GM23338 (cell line): Measurements from ENCODE around the gene CNOT6L. TPM values are rescaled to one million over a fixed set of nuclear protein-coding genes. Genes with fewer than 3 reads are reported as not detected.

Experiments used
- ATAC-seq: fragments of 200-7000 bp; cut with Tn5 transposase; 3 replicates; pipeline ENCODE4 v1.9.1; 2020
- DNase-seq: peaks from one replicate; pipeline ENCODE4 v3.0.0-alpha.2; 2015; ENCODE audit warnings: low spot score
- H2AFZ ChIP-seq: fragments of 200-600 bp; sonication (generic); 2 replicates; pipeline ENCODE4 v1.8.0; 2016; ENCODE audit warnings: antibody characterized with exemption, mild to moderate bottlenecking, moderate library complexity
- H3F3A ChIP-seq: fragments of 200-600 bp; sonication (generic); replicated peaks from 2 replicates; pipeline ENCODE4 v1.8.0; 2017; ENCODE audit warnings: antibody characterized with exemption, mixed run types, low read depth
- H3K27ac ChIP-seq: fragments of 200-600 bp; sonication (generic); 2 replicates; pipeline ENCODE4 v1.6.1; 2016; ENCODE audit warnings: low read depth
- H3K27me3 ChIP-seq: fragments of 200-600 bp; sonication (generic); 2 replicates; pipeline ENCODE4 v1.8.0; 2016; ENCODE audit warnings: mild to moderate bottlenecking, mixed run types, moderate library complexity; ENCODE audit not compliant: insufficient read depth
- H3K36me3 ChIP-seq: fragments of 200-600 bp; sonication (generic); 2 replicates; pipeline ENCODE4 v1.8.0; 2016; ENCODE audit warnings: mild to moderate bottlenecking; ENCODE audit not compliant: insufficient read depth
- H3K4me1 ChIP-seq: fragments of 200-600 bp; sonication (generic); 2 replicates; pipeline ENCODE4 v1.8.0; 2016; ENCODE audit warnings: mild to moderate bottlenecking, moderate library complexity; ENCODE audit not compliant: insufficient read depth
- H3K4me2 ChIP-seq: fragments of 200-600 bp; sonication (generic); 2 replicates; pipeline ENCODE4 v1.7.1; 2017; ENCODE audit warnings: mixed run types
- H3K4me3 ChIP-seq: fragments of 200-600 bp; sonication (generic); 2 replicates; pipeline ENCODE4 v1.6.1; 2016; ENCODE audit warnings: mixed run types
- H3K79me2 ChIP-seq: fragments of 200-600 bp; sonication (generic); replicated peaks from 2 replicates; pipeline ENCODE4 v1.8.0; 2017; ENCODE audit warnings: mild to moderate bottlenecking; ENCODE audit not compliant: insufficient read depth
- H3K9me2 ChIP-seq: fragments of 200-600 bp; sonication (generic); 2 replicates; pipeline ENCODE4 v1.8.0; 2017; ENCODE audit not compliant: insufficient read depth
- H4K20me1 ChIP-seq: fragments of 200-600 bp; sonication (generic); replicated peaks from 2 replicates; pipeline ENCODE4 v1.8.0; 2017; ENCODE audit warnings: mild to moderate bottlenecking; ENCODE audit not compliant: insufficient read depth
- H3K27ac Mint-ChIP-seq: 2 replicates; pipeline ENCODE4 v1.8.0; 2020; ENCODE audit warnings: inconsistent platforms, mild to moderate bottlenecking, moderate library complexity, mixed read lengths
- H3K27me3 Mint-ChIP-seq: 3 replicates; pipeline ENCODE4 v1.8.0; 2022; ENCODE audit warnings: low read depth, mild to moderate bottlenecking, moderate library complexity, mixed read lengths, inconsistent platforms; ENCODE audit not compliant: insufficient read depth, poor library complexity
- H3K36me3 Mint-ChIP-seq: 3 replicates; pipeline ENCODE4 v1.8.0; 2021; ENCODE audit warnings: low read depth, mild to moderate bottlenecking, inconsistent platforms, moderate library complexity, mixed read lengths
- H3K4me1 Mint-ChIP-seq: 3 replicates; pipeline ENCODE4 v1.8.0; 2020; ENCODE audit warnings: mild to moderate bottlenecking, inconsistent platforms, mixed read lengths
- H3K4me3 Mint-ChIP-seq: 3 replicates; pipeline ENCODE4 v1.8.0; 2021; ENCODE audit warnings: moderate library complexity, mild to moderate bottlenecking, inconsistent platforms, mixed read lengths
- H3K9me3 Mint-ChIP-seq: 3 replicates; pipeline ENCODE4 v1.8.0; 2020; ENCODE audit warnings: moderate library complexity, mild to moderate bottlenecking, inconsistent platforms, mixed read lengths
- CREB1 ChIP-seq: fragments of 250-450 bp; sonication (Bioruptor Pico); IDR thresholded peaks from 2 replicates; pipeline ENCODE4 v1.5.0; 2020; ENCODE audit warnings: low read depth, mild to moderate bottlenecking, moderate library complexity
- ETS1 ChIP-seq: IDR thresholded peaks from 2 replicates; pipeline ENCODE4 v1.6.1; 2016; ENCODE audit warnings: antibody characterized with exemption
- EZH2phosphoT487 ChIP-seq: fragments of 200-600 bp; sonication (generic); IDR thresholded peaks from one replicate; pipeline ENCODE4 v1.8.1; 2018; ENCODE audit warnings: antibody characterized with exemption; ENCODE audit not compliant: unreplicated experiment
- REST ChIP-seq: IDR thresholded peaks from one replicate; pipeline ENCODE4 v1.6.1; 2018; ENCODE audit warnings: antibody characterized with exemption; ENCODE audit not compliant: unreplicated experiment
- ZNF462 ChIP-seq: fragments of 250-450 bp; sonication (Bioruptor Pico); IDR thresholded peaks from 2 replicates; pipeline ENCODE4 v1.5.0; 2020; ENCODE audit warnings: mild to moderate bottlenecking, moderate library complexity
- polyA plus RNA-seq: library from polyadenylated mRNA; unstranded; fragments of >200 nt; fragmentation: Nextera tagmentation; extraction: Ambion mirVana; gene quantifications from 2 replicates; pipeline ENCODE4 v1.2.1, GENCODE V29; 2016
- total RNA-seq: library from RNA; depleted of rRNA; stranded (reverse); fragments of >200 nt; shearing (Covaris generic); gene quantifications from 2 replicates; pipeline ENCODE4 v1.2.3, GENCODE V29; 2014

CNOT6L gene
- total and polyA plus RNA-seq, 2 experiments from 2014 or later, result 3.2 to 13.9 TPM

DNA sequence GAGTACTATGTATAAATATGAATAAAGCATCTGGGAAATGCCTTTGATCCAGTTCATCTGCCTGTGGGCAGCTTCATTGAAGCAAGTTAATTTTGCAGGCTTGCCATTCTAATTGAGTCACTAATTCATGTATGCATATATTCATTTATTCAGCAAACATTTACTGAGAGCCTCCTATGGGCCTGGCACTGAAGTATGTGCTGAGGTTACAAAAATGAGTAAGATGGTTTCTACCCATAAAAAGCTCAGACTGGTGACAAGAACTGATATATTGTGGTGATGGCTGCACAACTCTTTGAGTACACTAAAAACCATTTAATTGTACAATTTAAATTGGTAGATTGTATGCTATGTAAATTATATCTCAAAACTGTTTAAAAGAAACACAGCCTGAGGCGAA lies 42.3 kb upstream of the CNOT6L start:
- Histone ChIP-seq H3K9me2 (no peaks in the 10 kb centered on the region), H2AFZ (peak overlapping the region; percentile 34; the same call in 1 of the 2 replicates), H4K20me1 (no peaks in the 10 kb centered on the region), H3K4me1 (0 out of 2 replicates have a peak, but pooled peaks cover 6% of the 10 kb centered on the region), H3K79me2 (peaks cover 33% of the 10 kb centered on the region), H3F3A (no peaks in the 10 kb centered on the region), H3K4me3 (peak overlapping the region; percentile 70), H3K27me3 (no peaks in the 10 kb centered on the region), H3K36me3 (no peaks in the 10 kb centered on the region), H3K27ac (peak overlapping the region; percentile 97; the same call in 1 of the 2 replicates), H3K4me2 (peak overlapping the region; percentile 77)
- H3K36me3 Mint-ChIP-seq, result peaks cover 14% of the 10 kb centered on the region
- no peaks in the 10 kb centered on the region; the same call in 2 of the 3 replicates for H3K9me3 Mint-ChIP-seq
- DNase-seq, result peak; percentile 15
- H3K4me1 Mint-ChIP-seq, result peaks cover 17% of the 10 kb centered on the region
- no peak for ATAC-seq
- peak overlapping the region; percentile 93 for H3K4me3 Mint-ChIP-seq
- peaks cover 8% of the 10 kb centered on the region for H3K27me3 Mint-ChIP-seq
- H3K27ac Mint-ChIP-seq, result peak overlapping the region; percentile 99
- TF ChIP-seq EZH2phosphoT487, result no peak
- TF ChIP-seq REST, result no peak
- TF ChIP-seq ZNF462 (CRISPR knock-in tag), result no peak
- TF ChIP-seq ETS1, result no peak
- no peak for TF ChIP-seq CREB1 (CRISPR knock-in tag)
